Gastrocnemius medialis (tissue), 4 donors: ENCODE results near the gene GPR158.

Experiments used
- POLR2A ChIP-seq, 2 donors: fragments of 450-650 bp; IDR thresholded peaks; one replicate each; pipeline ENCODE4 v1.6.1; 2017; ENCODE audit warnings: antibody characterized with exemption in 2 of 2, mild to moderate bottlenecking in 2 of 2, moderate library complexity in 2 of 2
- TF ChIP-seq, protein P1 (sequence below), 5 experiments: fragments of 450-650 bp in 3 of 5; fragments of 200-600 bp in 2 of 5; sonication (generic) in 2 of 5; IDR thresholded peaks in 4 of 5; conservative IDR thresholded peaks in 1 of 5; 1 replicate in 4 of 5; 2 replicates in 1 of 5; pipeline ENCODE4 v1.5.1; 2016 to 2019; ENCODE audit warnings: antibody characterized with exemption in 5 of 5, mild to moderate bottlenecking in 3 of 5, moderate library complexity in 3 of 5

DNA sequence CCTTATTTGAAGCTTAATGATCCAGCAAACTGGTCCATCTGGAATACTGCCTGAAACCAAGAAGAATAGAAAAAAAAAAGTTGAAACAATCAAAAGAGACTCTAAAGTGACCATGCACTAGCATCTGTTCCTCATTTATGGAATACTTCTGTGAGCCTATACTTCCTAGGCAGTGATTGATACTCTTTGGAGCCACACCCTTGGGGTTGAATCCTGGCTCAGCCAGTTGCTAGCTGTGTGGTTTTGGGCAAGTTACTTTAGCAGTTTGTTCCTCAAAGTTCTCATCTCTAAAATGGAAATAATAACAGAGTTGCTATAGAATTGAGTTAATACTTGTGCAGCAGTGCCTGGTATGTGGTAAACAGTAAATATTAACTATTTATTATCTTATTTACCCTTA is 208.9 kb downstream of the GPR158 start:
- TF ChIP-seq, protein P1, sequence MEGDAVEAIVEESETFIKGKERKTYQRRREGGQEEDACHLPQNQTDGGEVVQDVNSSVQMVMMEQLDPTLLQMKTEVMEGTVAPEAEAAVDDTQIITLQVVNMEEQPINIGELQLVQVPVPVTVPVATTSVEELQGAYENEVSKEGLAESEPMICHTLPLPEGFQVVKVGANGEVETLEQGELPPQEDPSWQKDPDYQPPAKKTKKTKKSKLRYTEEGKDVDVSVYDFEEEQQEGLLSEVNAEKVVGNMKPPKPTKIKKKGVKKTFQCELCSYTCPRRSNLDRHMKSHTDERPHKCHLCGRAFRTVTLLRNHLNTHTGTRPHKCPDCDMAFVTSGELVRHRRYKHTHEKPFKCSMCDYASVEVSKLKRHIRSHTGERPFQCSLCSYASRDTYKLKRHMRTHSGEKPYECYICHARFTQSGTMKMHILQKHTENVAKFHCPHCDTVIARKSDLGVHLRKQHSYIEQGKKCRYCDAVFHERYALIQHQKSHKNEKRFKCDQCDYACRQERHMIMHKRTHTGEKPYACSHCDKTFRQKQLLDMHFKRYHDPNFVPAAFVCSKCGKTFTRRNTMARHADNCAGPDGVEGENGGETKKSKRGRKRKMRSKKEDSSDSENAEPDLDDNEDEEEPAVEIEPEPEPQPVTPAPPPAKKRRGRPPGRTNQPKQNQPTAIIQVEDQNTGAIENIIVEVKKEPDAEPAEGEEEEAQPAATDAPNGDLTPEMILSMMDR (IDR thresholded peaks at IDR 0.05 in 4 of 5, conservative IDR thresholded peaks at IDR 0.05 in 1 of 5): no peak
- no peak for TF ChIP-seq POLR2A (IDR thresholded peaks at IDR 0.05)
